SK-N-MC (cell line): ENCODE measurements around the gene ST6GALNAC3.

Source experiments
- EZH2 ChIP-seq: fragments of 200-600 bp; sonication (generic); IDR thresholded peaks from one replicate; pipeline ENCODE4 v1.6.1; 2017; ENCODE audit warnings: antibody characterized with exemption
- FOXP2 ChIP-seq: optimal IDR thresholded peaks from 2 replicates; pipeline ENCODE3; 2011; ENCODE audit warnings: mild to moderate bottlenecking, moderate library complexity; ENCODE audit not compliant: insufficient read depth; ENCODE audit errors: extremely low read length, control extremely low read depth
- POLR2AphosphoS5 ChIP-seq: IDR thresholded peaks from 2 replicates; pipeline ENCODE4 v1.6.1; 2012; ENCODE audit warnings: mild to moderate bottlenecking, low read depth, low read length, borderline replicate concordance

DNA sequence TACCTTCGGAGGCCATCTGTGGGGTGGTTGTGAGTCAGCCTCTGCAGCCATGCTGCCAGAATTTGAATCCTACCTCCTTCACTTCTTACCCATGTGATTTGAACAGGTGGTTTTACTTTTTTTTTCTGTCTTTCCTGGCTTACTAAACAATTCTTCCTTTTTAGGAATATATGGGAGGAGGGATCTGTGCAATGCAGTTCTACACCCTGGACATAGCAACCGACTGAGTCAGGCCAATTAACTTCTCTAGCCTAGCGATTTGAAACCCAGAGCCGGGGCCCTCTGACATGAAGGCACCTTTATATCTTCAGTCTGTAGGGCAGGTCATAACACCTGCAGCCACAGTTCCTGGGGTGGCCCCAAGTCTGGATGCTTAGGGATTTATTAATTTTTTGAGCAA is 83.6 kb downstream of the ST6GALNAC3 start:
- TF ChIP-seq EZH2 (no peak), POLR2AphosphoS5 (no peak), FOXP2 (no peak)
